SKM-1 (cell line): ENCODE results near the gene CCDC102A.

Source experiments
- DNase-seq: peaks from one replicate; lab custom pipeline; 2025; ENCODE audit not compliant: unreplicated experiment; lab: John Stamatoyannopoulos, UW

Gene CCDC102A

GRCh38 chr16:57462209-57462977 lies 74.0 kb downstream of the CCDC102A start, which contains the start of gene POLR2C:
Gene POLR2C (plus strand): TSS chr16:57462679. CDS start chr16:57462725, 46 bp downstream.
- peak; percentile 73 for DNase-seq
